Measurements from ENCODE around the gene MARCHF10.
"Not testable (repeated sequence)": the region's sequence is repeated elsewhere in the genome, so short reads cannot be mapped to it uniquely, and the experiment has no call there.

The MARCHF10 gene, protein sequence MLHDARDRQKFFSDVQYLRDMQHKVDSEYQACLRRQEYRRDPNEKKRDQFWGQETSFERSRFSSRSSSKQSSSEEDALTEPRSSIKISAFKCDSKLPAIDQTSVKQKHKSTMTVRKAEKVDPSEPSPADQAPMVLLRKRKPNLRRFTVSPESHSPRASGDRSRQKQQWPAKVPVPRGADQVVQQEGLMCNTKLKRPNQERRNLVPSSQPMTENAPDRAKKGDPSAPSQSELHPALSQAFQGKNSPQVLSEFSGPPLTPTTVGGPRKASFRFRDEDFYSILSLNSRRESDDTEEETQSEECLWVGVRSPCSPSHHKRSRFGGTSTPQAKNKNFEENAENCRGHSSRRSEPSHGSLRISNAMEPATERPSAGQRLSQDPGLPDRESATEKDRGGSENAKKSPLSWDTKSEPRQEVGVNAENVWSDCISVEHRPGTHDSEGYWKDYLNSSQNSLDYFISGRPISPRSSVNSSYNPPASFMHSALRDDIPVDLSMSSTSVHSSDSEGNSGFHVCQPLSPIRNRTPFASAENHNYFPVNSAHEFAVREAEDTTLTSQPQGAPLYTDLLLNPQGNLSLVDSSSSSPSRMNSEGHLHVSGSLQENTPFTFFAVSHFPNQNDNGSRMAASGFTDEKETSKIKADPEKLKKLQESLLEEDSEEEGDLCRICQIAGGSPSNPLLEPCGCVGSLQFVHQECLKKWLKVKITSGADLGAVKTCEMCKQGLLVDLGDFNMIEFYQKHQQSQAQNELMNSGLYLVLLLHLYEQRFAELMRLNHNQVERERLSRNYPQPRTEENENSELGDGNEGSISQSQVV

DNA sequence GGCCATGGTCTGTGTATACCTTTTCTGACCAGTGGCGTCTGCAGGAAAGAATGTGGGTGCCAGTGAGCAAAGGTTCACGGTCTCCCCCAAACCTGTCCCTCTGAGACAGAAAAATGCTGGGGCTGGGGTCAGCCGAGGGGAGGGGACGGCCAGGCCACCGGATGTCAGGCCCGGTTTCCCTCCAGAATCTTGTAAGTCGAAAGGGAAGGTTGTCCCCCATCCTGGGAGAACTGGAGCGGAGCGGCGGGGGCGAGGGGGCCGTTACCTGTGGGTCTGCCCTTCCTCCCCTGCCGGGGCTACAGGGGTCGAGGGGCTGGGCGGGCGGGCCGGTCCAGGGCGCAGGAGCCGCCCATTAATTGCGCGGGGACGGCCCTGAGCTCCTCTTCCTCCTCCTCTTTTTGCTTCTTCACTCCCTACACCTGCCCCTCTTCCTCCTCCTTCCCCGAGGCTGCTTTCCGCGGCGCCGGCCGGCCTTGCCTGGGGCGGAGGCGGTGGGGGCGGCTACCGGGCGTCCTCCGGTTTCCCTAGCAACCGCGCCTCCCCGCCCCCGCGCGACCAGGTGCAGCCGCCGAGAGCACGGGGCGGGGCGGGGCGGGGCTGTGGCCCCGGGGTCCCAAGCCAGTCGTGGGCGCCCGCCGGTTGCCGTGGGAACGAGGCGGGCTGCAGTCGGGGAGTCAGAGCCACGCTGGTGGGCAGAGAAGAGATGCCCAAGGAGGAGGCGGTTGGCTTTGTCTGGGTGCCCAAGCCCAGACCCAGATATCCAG lies at the start of gene MARCHF10:
Gene MARCHF10, minus strand, starts transcription at position 503 of the 764 bp plus-strand sequence. CDS start 6,579 bp downstream, outside the sequence.
- DNase-seq (ENCODE audit: low read depth): peak; percentile 8

DNA sequence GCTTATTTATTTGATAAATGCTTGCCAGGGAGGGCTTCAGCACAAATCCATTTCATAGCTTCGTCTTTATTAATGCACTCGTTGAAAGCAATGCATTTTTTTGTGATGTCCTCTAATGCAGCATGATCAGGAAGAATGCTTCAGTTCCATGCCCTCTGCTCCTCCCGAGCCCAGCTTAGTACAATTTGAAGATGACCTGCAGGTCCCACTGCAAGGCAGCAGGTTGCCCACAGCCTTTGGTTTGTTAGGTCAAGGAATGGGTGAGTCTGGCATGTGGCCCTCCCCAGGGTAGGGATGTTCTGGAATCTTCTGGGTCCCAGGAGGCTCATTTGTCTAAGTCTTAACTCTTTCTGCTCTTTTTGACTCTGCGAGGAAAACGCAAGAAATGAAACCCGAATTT lies 49.4 kb upstream of the MARCHF10 start:
- no peak for DNase-seq (ENCODE audit: low read depth)

DNA sequence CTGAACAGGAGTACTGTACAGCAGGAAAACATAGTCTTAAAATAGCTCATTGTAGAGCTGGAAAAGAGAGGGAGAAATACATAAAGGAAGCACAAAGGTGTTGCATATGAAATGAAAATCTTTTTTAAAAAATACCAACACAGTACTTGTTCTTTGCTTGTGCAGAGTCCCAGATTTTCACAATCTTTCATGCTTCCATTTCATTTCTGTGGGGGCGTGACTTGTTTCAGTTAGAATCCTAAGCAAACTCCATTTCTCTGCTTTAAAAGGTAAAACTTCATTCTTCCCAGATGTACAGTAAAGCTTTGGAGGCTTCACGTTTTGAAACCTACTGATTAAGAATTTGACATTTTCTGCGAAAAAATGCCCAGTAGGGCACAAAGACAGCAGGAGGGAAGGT lies 48.5 kb upstream of the MARCHF10 start:
- no peak for DNase-seq (ENCODE audit: low read depth)

DNA sequence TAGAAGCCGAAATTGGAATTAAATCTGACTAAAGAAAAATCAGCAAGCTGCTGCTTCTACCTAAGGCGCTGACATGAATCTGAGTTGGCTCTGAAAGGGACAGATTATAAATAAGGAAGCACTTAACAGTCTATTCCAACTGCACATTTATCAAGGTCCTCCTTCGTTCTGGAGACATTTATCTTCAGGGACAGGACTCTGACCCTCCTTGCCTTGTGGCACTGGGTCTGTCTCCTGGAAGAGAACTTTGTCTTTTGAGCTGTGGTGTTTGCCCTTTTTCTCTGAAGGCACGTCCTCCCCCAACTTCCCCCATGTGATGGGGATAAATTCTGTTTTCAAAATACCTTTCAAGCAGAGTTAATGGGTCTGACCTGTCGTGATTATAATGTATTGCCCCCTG lies 47.0 kb upstream of the MARCHF10 start:
- no peak for DNase-seq (ENCODE audit: low read depth)

DNA sequence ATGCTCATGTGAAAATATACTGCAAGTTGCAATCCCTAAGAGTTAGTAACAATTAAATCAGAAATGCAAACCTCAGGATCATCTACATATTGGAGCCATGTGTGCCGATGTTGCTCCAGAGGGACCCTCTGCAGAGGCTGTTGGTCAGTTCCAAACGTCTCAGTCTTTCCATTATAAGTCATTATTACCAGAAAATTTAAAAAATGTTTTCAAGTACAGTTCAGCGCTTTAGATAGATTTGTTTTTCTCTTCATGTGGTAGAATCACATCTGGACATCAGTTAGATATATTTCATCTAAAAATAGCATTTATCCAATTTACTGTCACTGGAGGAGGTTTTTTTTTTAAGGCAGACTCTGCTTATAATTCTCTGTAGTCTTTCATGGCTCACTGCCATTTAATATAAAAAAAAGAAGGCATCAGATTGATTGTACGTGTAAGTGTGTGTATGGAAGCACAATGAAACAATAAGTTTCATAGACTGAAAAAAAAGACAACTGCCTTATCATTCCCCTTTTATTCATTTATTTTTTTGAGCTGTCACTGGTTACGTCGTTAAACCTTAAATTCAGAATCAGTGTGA lies 46.1 kb upstream of the MARCHF10 start:
- DNase-seq (ENCODE audit: low read depth): no peak

DNA sequence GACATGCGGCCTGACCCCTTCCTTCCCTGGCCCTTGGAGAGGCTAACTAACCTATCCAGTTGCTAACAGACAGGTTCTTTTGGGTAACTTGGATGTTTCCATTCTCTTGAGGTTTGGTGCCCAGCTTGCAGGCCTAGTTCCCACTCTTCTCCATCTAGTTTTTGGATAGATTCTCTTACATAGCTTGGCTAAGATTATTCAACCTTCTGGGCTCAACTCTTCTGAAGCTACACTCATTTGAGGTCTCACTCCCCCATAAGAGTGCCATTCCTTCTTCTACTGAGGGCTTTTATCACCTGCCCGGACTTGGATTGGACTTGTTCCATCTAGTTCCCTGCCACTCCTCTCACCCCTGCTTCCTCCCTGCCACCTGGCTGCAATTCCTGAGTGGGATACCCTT lies 44.1 kb upstream of the MARCHF10 start:
- no peak for DNase-seq (ENCODE audit: low read depth)

DNA sequence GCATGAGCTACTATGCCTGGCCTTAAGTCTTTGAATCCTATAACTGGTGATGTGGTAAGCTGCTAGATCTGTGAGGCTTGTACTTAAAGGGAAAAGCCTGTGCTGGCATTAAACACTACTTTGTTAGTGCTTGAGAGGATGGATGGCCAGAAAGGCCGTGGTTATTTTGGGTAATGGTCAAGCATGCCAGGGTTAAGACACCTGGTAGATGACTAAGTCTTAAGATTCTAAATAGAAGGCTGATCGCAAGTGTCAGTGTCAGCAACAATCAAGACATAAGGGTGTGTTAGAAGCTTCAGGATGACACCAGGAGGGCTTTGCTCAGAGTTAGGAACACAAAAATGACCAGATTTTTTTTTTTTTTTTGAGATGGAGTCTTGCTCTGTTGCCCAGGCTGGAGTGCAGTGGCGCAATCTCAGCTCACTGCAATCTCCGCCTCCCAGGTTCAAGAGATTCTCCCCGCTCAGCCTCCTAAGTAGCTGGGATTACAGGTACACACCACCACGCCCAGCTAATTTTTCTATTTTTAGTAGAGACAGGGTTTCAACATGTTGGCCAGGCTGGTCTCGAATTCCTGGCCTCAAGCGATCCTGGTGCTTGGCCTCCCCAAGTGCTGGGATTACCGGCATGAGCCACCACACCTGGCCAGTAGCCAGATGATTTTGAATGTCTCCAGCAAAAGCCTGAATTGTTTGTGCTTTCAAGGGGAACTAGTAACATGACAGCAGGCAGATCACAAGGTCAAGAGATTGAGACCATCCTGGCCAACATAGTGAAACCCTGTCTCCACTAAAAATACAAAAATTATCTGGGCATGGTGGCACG lies 41.7 kb upstream of the MARCHF10 start:
- not testable (repeated sequence) for DNase-seq (ENCODE audit: low read depth)

DNA sequence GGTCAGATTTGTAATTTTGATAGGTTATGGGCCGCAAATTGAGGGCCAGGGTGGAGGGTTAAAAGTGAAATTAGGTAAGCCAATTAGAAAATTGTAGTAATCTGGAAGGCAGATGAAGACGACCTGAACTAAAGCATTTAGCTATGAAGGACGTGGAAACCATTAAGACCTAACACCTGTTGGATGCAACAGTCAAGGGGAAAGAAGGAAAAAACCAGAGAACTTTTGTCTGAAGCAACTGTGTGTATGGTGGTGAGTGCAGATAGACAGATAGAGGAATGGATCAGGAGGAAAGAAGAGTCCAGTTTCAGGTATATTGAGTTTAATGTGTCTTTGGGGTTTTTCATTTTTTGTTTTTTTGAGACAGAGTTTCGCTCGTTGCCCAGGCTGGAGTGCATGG lies 40.2 kb upstream of the MARCHF10 start:
- DNase-seq (ENCODE audit: low read depth): no peak

DNA sequence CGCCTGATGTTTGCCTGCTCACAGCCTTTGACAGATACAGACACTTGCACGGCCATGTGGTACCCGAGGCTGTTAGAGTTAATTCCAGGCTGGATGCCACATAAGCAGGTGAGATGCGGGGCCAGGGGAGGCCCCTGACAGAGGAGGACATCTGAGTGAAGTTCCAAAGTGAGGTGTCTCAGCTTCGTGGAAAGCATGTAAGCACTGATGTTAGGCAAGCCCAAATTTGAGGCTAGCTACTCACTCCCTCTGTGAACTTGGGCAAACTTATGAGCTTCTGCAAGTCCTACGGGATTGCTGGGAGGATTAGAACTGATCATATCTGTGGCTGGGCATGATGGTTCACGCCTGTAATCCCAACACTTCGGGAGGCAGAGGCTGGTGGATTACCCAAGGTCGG lies 39.3 kb upstream of the MARCHF10 start:
- DNase-seq (ENCODE audit: low read depth): no peak

DNA sequence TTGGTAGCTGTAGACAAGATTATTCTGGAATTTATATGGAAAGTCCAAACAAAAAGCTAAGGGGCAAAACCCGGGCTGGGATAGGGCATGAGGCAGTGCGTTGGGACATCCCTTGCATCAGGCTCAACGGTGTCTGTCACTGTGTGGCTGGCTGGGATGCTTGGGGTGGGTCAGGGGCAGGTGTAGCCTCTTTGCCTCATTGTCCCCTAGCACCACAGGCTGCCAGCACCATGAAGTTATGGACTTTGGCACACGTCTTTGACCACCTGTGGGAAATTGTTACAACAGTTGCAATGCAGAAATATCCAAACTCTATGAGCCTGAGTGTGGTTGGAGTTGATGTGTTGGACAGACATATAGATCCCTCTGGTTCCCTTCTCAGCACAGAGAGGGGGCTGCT lies 32.8 kb upstream of the MARCHF10 start:
- no peak for DNase-seq (ENCODE audit: low read depth)

DNA sequence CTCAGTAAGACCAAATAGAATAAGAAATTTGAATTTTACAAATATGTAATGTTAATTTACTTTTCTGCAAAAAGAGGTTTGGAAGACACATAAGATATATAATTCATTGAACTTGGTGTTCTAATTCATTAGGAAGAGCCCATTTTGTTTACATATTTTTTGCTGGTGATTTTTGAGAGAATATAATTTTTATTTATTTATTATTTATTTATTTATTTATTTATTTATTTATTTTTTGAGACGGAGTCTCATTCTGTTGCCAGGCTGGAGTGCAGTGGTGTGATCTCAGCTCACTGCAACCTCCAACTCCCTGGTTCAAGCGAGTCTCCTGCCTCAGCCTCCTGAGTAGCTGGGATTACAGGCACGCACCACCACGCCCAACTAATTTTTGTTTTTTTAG lies 25.7 kb upstream of the MARCHF10 start:
- not testable (repeated sequence) for DNase-seq (ENCODE audit: low read depth)

DNA sequence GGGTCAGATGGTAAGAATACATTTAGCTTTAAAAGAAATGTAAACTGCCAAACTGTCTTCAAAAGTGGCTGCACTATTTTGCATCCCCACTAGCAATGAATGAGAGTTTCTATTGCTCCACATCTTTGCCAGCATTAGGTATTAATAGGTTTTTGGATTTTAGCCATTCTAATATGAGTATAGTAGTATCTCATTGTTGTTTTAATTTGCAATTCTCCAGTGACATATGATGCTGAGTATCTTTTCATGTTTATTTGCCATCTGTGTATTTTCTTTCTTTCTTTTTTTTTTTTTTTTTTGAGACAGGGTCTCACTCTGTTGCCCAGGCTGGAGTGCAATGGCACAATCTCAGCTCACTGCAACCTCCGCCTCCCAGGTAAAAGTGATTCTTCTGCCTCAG lies 24.3 kb upstream of the MARCHF10 start:
- no peak for DNase-seq (ENCODE audit: low read depth)

DNA sequence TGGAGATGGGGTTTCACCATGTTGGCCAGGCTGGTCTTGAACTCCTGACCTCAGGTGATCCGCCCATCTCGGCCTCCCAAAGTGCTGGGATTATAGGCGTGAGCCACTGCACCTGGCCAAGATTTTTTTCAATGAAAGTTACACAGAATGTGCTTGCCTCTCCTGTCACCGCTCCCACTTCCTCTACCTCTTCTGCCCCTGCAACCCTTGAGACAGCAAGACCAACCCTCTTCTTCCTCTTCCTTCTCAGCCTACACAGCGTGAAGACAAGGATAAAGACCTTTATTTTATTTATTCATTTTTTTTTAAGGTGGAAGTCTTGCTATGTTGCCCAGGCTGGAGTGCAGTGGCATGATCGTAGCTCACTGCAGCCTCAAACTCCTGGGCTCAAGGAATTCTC lies 23.0 kb upstream of the MARCHF10 start:
- DNase-seq (ENCODE audit: low read depth): not testable (repeated sequence)

DNA sequence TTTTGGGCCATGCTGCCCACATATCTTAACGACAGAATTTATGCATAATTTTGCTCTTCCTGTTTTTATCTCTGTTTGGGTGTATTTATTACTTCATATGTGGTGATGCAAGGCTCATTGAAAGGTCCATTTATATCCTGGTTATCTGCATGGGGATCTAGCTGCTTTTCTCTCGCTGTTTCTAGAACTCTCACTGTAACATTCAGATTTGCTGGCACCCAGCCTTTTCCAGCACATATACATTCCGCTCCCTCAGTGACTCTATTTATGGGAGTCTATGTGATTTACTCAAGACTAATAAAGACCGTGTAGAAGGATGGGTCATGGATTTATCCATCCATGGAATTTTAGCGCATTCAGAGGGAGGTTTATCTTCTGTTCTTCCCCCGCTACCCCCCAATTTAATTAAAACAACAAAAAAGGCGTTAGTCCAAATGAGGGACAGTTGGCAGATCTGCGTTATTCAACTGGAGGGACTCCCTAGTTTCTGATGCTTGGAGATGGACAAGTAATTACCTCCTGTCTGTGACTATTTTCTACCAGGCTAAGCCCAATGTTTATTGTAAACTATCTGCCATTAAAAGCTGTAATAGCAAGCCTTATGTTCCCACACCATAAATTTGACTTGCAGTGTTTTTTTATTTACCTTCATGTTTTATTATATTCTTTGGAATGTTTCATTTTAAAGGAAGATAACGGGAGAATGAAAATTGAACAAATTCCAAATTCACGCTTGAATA lies 19.8 kb upstream of the MARCHF10 start:
- DNase-seq (ENCODE audit: low read depth): no peak

DNA sequence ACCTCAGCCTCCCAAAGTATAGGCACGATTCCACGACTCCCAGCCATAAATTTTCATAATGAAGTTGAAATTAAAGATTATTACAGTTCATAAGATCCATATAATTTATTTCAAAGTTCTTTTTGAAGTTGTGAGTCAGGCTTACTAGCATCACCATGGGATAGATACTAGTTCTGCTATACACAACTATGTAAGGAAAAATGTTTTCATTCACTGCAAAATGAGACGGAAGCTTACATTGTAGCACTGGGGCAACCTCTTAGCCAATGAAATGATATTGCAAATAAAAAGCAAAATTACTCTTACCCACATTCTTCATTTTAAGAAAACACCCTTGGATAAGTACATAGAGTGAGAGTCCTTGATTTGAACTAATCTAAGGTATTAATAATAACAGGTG lies 18.8 kb upstream of the MARCHF10 start:
- DNase-seq (ENCODE audit: low read depth): no peak

DNA sequence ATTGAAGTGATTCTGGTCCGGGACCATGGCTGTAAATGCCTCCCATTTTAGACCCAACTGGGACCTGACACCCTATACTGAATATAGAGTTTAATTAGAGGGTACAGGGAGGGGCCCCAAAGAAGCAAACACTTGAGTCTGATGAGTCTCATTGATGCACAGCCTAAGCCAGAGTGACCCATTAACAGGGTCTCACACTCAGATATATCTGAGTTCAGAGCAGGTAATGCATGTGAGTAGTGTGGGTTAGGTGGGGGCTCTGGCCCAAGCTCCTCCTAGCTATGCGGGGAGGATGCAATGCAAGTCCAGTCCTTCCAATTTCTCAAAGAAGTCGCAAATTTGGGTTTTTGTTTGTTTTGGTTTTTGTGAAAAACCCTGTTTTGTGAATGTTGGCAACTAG lies 17.1 kb upstream of the MARCHF10 start:
- DNase-seq (ENCODE audit: low read depth): no peak

DNA sequence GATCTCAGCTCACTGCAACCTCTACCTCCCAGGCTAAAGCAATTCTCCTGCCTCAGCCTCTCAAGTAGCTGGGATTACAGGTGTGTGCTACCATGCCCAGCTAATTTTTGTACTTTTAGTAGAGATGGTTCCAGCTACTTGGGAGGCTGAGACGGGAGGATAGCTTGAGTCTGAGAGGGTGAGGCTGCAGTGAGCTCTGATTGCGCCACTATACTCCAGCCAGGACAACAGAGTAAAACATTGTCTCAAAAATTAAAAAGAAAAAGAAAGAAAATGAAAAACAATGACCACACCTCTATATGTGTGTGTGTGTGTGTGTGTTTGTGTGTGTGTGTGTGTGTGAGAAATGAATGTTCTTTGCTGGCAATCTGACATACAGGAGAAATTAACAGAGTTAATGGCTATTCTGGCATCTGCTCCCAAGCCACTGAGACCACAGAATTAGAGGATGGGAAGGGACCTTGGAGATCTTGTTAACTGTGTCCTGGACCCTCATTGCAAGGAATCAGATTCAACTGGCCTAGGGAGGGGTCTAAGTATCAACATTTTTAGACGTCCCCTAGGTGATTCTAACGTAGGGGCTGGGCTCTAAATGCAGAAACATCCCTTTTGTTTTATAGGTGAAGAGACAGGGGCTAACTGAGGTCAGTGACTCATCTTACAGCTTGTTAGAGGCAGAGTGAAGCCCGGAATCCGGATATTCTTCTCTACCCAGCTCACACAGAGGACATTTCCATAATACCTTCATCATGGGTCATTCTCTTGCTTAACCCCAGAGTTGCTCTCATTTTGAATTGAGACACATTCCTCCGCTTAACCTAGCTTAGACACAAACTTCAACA lies 16.4 kb upstream of the MARCHF10 start:
- DNase-seq (ENCODE audit: low read depth): no peak

DNA sequence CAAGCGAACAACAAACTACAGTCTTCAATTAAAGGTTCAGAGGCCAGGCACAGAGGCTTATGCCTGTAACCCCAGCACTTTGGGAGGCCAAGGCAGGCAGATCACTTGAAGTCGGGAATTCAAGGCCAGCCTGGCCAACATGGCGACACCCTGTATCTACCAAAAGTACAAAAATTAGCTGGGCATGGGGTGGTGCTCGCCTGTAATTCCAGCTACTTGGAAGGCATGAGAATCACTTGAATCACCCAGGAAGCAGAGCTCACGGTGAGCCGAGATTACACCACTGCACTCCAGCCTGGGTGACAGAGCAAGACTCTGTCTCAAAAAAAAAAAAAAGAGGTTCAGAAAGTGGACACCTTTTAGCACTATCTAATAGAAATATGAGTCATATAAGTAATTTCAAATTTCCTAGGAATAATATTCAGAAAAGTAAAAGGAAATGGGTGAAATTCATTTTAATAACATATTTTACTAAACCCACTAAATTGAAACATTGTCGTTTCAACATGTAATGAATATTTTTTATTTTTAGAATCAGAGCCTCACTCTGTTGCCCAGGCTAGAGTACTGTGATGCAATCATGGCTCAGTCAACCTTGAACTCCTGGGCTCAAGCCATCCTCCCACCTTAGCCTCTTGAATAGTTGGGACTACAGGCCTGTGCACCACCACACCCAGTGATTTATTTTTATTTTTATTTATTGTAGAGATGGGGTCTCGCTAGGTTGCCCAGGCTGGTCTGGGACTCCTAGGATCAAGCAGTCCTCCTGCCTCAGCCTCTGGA lies 15.2 kb upstream of the MARCHF10 start:
- no peak for DNase-seq (ENCODE audit: low read depth)
